Glutamatergic neuron (in vitro differentiated cells): ENCODE results near the gene F10. TPM values are rescaled to one million over a fixed set of nuclear protein-coding genes. Genes with fewer than 3 reads are reported as not detected.

Source experiments
- DNase-seq: peaks from one replicate; pipeline ENCODE4 v3.0.0; 2022
- H3K27ac Mint-ChIP-seq: one replicate; pipeline ENCODE4 v1.8.0; 2020; ENCODE audit warnings: mild to moderate bottlenecking, mixed read lengths, inconsistent platforms; ENCODE audit not compliant: unreplicated experiment
- H3K27me3 Mint-ChIP-seq: one replicate; pipeline ENCODE4 v1.8.0; 2020; ENCODE audit warnings: mild to moderate bottlenecking, moderate library complexity, mixed read lengths, inconsistent platforms; ENCODE audit not compliant: unreplicated experiment
- H3K36me3 Mint-ChIP-seq: one replicate; pipeline ENCODE4 v1.8.0; 2020; ENCODE audit warnings: mild to moderate bottlenecking, mixed read lengths, inconsistent platforms; ENCODE audit not compliant: unreplicated experiment
- H3K4me1 Mint-ChIP-seq: one replicate; pipeline ENCODE4 v1.8.0; 2020; ENCODE audit warnings: mild to moderate bottlenecking, low read depth, mixed read lengths, inconsistent platforms; ENCODE audit not compliant: unreplicated experiment
- H3K4me3 Mint-ChIP-seq: one replicate; pipeline ENCODE4 v1.8.0; 2020; ENCODE audit warnings: mild to moderate bottlenecking, mixed read lengths, inconsistent platforms; ENCODE audit not compliant: unreplicated experiment
- H3K9me3 Mint-ChIP-seq: one replicate; pipeline ENCODE4 v1.8.0; 2020; ENCODE audit warnings: mild to moderate bottlenecking, moderate library complexity, mixed read lengths, inconsistent platforms; ENCODE audit not compliant: unreplicated experiment
- total RNA-seq: library from RNA; stranded (reverse); fragmentation: NEBNext Ultra II Directional; extraction: Animal tissue kit (Norgen Biotek cat#: 25700); gene quantifications from one replicate; pipeline ENCODE4 v1.2.1, GENCODE V29; 2021; ENCODE audit not compliant: unreplicated experiment
- TF ChIP-seq, protein P1 (sequence below): fragments of 200-600 bp; sonication (generic); IDR thresholded peaks from one replicate; pipeline ENCODE4 v1.5.0; 2021; ENCODE audit not compliant: partially characterized antibody, unreplicated experiment

F10 gene
- total RNA-seq, 1 donor from 2014 or later = 0.74 TPM

DNA sequence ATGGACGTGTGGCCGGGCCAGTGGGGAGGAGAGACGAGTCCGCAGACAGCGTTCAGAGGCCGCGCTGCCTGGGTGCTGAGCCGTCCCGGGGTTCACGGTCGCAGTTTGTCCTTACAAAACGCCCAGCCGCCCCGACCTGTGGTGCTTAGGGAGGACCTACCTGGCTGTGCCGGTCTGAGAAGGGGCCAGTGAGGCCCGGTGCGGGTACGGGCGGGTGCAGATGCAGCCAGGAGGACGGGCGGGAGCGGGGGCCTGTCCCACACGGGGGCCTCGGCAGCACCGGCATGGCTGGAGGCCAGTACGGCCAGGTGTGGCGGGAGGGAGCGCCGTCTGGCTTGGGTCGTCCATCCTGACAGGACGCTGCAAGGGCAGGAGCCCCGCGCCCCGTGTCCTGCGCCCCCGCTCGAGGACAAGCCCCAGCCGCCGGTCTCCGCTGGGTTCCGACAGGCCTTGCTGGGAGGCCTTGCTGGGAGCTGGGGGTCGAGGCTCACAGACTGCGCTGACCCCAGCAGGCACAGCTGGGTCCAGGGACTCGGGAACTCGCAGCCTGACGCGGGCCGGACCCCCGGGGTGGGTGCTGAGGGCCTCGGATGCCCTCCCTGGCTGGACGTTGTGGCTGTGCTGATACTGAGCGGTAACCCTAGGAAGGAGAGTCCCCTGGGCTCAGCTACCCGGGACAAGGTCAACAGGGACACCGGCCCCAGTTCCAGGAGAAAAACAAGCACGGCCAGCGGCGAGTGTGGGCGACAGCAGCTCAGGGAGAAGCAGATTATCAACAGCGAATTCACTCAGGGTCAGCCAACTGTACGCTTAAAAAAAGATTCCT is 30.6 kb downstream of the F10 start:
- TF ChIP-seq, protein P1, sequence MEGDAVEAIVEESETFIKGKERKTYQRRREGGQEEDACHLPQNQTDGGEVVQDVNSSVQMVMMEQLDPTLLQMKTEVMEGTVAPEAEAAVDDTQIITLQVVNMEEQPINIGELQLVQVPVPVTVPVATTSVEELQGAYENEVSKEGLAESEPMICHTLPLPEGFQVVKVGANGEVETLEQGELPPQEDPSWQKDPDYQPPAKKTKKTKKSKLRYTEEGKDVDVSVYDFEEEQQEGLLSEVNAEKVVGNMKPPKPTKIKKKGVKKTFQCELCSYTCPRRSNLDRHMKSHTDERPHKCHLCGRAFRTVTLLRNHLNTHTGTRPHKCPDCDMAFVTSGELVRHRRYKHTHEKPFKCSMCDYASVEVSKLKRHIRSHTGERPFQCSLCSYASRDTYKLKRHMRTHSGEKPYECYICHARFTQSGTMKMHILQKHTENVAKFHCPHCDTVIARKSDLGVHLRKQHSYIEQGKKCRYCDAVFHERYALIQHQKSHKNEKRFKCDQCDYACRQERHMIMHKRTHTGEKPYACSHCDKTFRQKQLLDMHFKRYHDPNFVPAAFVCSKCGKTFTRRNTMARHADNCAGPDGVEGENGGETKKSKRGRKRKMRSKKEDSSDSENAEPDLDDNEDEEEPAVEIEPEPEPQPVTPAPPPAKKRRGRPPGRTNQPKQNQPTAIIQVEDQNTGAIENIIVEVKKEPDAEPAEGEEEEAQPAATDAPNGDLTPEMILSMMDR = no peak
- Mint-ChIP-seq H3K36me3 (peaks cover 5% of the 10 kb centered on the region), H3K27ac (peak overlapping the region; percentile 62), H3K4me1 (peaks cover 8% of the 10 kb centered on the region), H3K4me3 (peak overlapping the region; percentile 88), H3K27me3 (peaks cover 10% of the 10 kb centered on the region), H3K9me3 (peaks cover 9% of the 10 kb centered on the region)
- DNase-seq = peak; percentile 38

DNA sequence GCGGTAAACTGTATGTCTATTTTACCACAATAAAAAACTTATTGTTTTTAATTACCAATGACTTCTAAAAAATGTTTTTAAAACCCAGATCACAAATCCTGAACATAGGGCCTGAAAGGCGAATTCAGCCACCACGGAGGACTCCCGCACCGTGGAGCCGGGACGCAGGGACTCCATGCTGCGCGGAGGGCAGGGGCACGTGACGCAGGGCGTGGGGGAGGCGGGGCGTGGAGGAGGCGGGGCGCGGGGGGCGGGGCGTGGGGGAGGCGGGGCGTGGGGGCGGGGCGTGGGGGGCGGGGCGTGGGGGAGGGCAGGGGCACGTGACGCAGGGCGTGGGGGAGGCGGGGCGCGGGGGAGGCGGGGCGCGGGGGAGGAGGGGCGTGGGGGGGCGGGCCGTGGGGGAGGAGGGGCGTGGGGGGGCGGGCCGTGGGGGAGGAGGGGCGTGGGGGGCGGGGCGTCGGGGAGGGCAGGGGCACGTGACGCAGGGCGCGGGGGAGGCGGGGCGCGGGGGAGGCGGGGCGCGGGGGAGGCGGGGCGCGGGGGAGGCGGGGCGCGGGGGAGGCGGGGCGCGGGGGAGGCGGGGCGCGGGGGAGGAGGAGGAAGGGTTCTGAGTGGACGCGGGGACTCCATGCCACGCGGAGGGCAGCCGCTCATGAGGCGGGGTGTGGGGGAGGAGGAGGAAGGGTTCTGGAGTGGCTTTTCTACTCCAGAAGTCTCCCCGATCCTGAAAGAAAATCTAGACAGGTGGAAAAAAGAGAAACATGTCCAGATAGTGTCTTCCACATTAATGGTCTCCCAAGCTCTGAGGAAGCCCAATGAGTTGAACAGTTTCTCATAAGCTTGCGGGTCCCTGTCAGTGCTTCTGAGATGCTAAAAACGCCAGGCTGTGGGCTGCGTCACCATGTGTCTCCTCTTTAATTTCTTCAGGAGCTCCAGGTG is 31.5 kb downstream of the F10 start:
- Mint-ChIP-seq H3K27me3 (peaks cover 7% of the 10 kb centered on the region), H3K9me3 (peaks cover 9% of the 10 kb centered on the region), H3K4me1 (peaks cover 8% of the 10 kb centered on the region), H3K4me3 (peak overlapping the region; percentile 82), H3K27ac (peak overlapping the region; percentile 62), H3K36me3 (peaks cover 5% of the 10 kb centered on the region)
- DNase-seq = peak; percentile 79
- TF ChIP-seq, protein P1 = no peak

DNA sequence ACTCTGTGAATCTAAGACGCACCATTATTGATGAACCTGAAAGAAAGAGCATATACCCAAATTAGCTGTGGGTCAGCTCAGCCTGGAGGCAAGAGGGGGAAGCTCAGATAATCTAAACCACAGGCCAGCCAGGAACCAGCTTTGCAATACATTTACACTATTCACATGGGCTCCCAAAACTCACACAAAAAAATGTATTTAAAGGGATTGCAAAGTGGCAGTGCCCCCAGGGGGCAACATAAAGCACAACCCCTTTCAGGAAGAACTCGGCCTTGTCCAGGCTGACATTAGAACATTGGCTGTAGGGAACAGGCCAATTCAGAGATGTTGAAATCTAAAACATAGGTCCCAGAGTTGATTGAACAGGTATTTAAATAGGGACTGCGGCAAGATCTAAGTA is 32.6 kb downstream of the F10 start:
- H3K9me3 Mint-ChIP-seq = peaks cover 8% of the 10 kb centered on the region
- peak overlapping the region; percentile 68 for H3K4me3 Mint-ChIP-seq
- TF ChIP-seq, protein P1 = no peak
- no peak overlapping the region for H3K27ac Mint-ChIP-seq
- no peak for DNase-seq
- peaks cover 7% of the 10 kb centered on the region for H3K27me3 Mint-ChIP-seq
- peaks cover 5% of the 10 kb centered on the region for H3K36me3 Mint-ChIP-seq
- peaks cover 7% of the 10 kb centered on the region for H3K4me1 Mint-ChIP-seq

DNA sequence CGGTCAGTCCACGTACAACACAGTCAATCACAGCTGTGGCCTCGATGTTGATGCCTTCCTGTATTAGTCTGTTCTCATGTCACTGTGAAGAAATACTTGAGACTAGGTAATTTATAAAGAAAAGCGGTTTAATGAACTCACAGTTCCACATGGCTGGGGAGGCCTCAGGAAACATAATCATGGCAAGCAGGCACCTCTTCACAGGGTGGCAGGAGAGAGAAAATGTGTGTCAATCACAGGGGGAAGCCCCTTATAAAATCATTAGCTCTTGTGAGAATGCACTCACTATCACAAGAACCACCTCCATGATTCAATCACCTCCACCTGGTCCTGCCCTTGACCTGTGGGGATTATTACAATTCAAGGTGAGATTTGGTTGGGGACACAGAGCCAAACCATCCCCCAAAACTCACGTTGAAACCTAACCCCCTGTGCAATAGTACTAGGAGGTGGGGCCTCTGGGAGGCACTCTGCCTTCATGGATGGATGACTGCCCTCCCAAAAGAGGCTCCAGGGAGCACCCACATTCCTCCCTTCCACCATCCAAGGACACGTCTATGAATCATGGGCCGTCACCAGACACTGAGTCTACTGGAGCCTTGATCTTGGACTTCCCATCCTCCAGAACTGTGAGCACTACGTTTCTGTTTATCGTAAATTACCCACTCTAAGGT is 33.5 kb downstream of the F10 start:
- TF ChIP-seq, protein P1 = no peak
- peaks cover 6% of the 10 kb centered on the region for H3K9me3 Mint-ChIP-seq
- H3K27ac Mint-ChIP-seq = no peak overlapping the region
- peaks cover 4% of the 10 kb centered on the region for H3K27me3 Mint-ChIP-seq
- H3K4me3 Mint-ChIP-seq = no peak overlapping the region
- no peak for DNase-seq
- peaks cover 6% of the 10 kb centered on the region for H3K4me1 Mint-ChIP-seq
- H3K36me3 Mint-ChIP-seq = peaks cover 5% of the 10 kb centered on the region
